ENCODE data around the gene GAPDHS.

The GAPDHS gene

DNA sequence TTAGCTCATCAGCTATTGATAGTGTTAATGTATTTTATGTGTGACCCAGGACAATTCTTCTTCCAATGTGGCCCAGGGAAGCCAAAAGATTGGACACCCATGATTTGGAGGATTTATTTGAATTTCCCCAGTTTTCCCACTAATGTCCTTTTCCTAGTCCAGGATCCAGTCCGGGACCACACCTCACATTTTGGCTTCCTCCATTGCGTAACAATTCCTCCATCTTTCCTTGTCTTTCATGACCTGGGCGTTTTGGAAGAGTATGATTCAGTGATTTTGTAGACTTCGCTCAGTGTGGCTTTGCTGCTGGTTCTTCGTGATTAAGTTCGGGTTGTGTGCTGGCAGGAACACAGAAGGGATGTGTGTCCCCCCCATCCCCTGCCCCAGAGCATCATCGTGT lies 33.5 kb downstream of the GAPDHS start:
- no peak overlapping the region for H3K4me3 ChIP-seq (ENCODE audit: low read depth, low read length)
- no peak for DNase-seq (ENCODE audit: low read depth)
- TF ChIP-seq, protein P1, sequence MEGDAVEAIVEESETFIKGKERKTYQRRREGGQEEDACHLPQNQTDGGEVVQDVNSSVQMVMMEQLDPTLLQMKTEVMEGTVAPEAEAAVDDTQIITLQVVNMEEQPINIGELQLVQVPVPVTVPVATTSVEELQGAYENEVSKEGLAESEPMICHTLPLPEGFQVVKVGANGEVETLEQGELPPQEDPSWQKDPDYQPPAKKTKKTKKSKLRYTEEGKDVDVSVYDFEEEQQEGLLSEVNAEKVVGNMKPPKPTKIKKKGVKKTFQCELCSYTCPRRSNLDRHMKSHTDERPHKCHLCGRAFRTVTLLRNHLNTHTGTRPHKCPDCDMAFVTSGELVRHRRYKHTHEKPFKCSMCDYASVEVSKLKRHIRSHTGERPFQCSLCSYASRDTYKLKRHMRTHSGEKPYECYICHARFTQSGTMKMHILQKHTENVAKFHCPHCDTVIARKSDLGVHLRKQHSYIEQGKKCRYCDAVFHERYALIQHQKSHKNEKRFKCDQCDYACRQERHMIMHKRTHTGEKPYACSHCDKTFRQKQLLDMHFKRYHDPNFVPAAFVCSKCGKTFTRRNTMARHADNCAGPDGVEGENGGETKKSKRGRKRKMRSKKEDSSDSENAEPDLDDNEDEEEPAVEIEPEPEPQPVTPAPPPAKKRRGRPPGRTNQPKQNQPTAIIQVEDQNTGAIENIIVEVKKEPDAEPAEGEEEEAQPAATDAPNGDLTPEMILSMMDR (IDR thresholded peaks at IDR 0.05; ENCODE audit: control insufficient read depth, extremely low read depth, insufficient read depth), result no peak

GRCh38 chr19:35569281-35569781 lies 36.1 kb downstream of the GAPDHS start:
- no peak overlapping the region for H3K4me3 ChIP-seq (ENCODE audit: low read depth, low read length)
- TF ChIP-seq, protein P1 (IDR thresholded peaks at IDR 0.05; ENCODE audit: control insufficient read depth, extremely low read depth, insufficient read depth), result no peak
- DNase-seq (ENCODE audit: low read depth), result no peak

- no peak overlapping the region for H3K4me3 ChIP-seq (ENCODE audit: low read depth, low read length)
- TF ChIP-seq, protein P1 (IDR thresholded peaks at IDR 0.05; ENCODE audit: control insufficient read depth, extremely low read depth, insufficient read depth), result no peak
- DNase-seq (ENCODE audit: low read depth), result no peak
These were observed 38.2 kb downstream of the GAPDHS start for GRCh38 chr19:35571406-35571965.

- TF ChIP-seq, protein P1 (IDR thresholded peaks at IDR 0.05; ENCODE audit: control insufficient read depth, extremely low read depth, insufficient read depth), result no peak
- H3K4me3 ChIP-seq (ENCODE audit: low read depth, low read length), result no peak overlapping the region
- no peak for DNase-seq (ENCODE audit: low read depth)
These were observed 44.7 kb downstream of the GAPDHS start for GRCh38 chr19:35577918-35578317.

DNA sequence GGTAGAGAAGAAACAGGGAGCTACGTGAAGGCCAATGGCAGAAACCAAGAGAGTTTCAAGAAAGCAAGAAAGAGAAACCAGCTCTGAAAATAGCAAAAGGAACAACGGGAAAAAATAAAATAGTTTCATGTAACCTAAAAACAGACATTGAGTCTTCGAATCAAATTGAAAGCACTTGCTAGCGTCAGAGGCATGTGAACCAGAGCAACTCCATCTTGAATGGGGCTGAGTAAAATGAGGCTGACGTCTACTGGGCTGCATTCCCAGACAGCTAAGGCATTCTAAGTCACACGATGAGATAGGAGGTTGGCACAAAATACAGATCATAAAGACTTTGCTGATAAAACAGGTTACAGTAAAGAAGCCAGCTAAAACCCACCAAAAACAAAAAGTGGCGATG lies 45.5 kb downstream of the GAPDHS start:
- no peak for DNase-seq (ENCODE audit: low read depth)
- TF ChIP-seq, protein P1 (IDR thresholded peaks at IDR 0.05; ENCODE audit: control insufficient read depth, extremely low read depth, insufficient read depth), result no peak
- no peak overlapping the region for H3K4me3 ChIP-seq (ENCODE audit: low read depth, low read length)

- DNase-seq (ENCODE audit: low read depth), result no peak
- no peak overlapping the region for H3K4me3 ChIP-seq (ENCODE audit: low read depth, low read length)
- TF ChIP-seq, protein P1 (IDR thresholded peaks at IDR 0.05; ENCODE audit: control insufficient read depth, extremely low read depth, insufficient read depth), result no peak
These were observed 49.5 kb downstream of the GAPDHS start for GRCh38 chr19:35582760-35583159.

DNA sequence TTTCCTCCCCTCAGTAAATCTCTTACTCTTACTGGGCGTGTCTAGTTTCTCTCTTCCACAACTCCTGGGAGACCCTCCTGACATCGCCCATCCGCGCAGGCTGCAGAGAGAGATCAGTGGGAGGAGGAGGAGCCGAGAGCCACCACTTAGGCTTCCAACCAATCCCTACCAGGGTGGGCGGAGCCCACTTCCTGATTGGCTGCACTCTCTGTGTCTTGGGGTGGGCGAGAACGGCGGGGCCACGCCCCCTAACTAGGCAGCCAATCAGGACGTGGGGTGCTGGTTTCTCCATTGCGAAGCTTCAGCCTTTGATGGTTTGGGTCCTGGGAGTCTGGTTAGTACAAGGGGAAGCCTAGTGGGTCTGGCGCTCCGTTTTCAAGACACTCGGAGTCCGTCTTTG lies 52.6 kb downstream of the GAPDHS start, which contains the start of gene PMIS2:
Gene PMIS2 (plus strand): TSS at position 326 of the 400 bp plus-strand sequence. CDS start 87 bp downstream, outside the sequence.
- TF ChIP-seq, protein P1 (IDR thresholded peaks at IDR 0.05; ENCODE audit: control insufficient read depth, extremely low read depth, insufficient read depth), result no peak
- no peak within 1 kb of the TSS for H3K4me3 ChIP-seq (ENCODE audit: low read depth, low read length)
- no peak for DNase-seq (ENCODE audit: low read depth)

Measured in LNCaP clone FGC (cell line).